ENCODE results near the gene KRTAP9-2.
"Not testable (repeated sequence)": the region's sequence is repeated elsewhere in the genome, so short reads cannot be mapped to it uniquely, and the experiment has no call there.

The KRTAP9-2 gene

DNA sequence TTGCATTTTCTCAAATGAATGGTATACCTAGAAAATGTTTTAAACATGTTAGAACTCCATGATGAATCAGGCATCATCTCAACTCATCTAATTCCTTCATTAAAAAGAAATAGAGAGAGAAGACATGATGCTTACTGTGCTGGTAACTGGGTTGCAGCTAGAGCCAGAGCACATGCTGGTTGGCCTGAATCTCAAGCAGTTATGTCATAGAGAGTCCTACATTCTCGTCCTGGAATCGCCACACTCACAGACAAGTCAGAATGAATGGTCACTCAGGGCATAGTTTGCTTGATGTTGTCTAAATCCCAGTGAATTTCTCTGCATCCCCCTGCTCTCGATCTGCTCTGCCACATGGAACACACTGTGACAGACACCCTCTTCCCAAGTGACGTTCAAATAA, 10.7 kb downstream of the KRTAP9-2 start:
- FAIRE-seq: not testable (repeated sequence)

DNA sequence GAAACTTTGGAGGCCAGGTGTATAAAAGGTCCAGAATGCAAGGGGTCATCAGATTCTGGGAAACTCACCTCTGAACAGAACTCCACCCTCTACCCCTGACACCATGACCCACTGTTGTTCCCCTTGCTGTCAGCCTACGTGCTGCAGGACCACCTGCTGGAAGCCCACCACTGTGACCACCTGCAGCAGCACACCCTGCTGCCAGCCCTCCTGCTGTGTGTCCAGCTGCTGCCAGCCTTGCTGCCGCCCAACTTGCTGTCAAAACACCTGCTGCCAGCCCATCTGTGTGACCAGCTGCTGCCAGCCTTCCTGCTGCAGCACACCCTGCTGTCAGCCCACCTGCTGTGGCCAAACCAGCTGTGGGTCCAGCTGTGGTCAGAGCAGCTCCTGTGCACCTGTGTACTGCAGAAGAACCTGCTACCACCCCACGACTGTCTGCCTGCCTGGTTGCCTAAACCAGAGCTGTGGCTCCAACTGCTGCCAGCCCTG, 11.5 kb downstream of the KRTAP9-2 start, which contains the start of gene KRTAP9-8:
KRTAP9-8 (plus strand) TSS at position 51 of the 489 bp plus-strand sequence; CDS start at position 104, 53 bp downstream.
- FAIRE-seq: not testable (repeated sequence)

DNA sequence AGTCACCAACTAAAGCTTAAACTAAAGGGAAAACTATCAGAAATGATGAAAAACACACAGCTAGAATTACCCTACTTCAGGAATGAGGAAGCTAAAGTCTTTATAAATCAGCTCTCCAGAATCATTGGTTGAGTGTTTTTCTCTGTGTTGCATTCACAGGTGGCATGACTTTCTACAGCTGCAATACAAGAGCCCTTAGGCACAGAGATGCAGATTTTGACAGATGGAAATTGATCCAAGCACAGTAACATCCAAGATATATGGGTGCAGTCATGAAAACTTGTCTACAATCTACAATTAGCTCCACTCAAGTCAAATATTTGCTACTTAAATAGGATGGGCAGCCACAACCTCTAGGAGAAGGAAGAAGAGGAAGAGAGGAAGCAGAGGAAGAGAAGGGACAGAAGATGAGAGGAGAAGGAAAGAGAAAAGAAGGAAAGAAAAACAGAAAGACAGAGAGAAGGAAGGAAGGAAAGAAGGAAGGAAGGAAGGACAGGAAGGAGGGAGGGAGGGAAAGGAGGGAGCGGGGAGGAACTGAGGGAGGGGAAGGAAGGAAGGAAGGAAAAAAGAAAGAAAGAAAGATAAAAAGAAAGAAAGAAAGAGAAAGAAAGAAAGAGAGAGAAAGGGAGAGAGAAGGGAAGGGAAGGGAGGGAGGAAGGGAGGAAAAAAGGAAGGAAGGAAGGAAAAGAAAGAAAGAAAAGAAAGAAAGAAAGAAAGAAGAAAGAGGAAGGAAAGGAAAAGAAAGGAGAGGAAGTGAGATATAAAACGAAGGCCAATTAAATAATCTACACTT, 20.7 kb downstream of the KRTAP9-2 start:
- not testable (repeated sequence) for FAIRE-seq

DNA sequence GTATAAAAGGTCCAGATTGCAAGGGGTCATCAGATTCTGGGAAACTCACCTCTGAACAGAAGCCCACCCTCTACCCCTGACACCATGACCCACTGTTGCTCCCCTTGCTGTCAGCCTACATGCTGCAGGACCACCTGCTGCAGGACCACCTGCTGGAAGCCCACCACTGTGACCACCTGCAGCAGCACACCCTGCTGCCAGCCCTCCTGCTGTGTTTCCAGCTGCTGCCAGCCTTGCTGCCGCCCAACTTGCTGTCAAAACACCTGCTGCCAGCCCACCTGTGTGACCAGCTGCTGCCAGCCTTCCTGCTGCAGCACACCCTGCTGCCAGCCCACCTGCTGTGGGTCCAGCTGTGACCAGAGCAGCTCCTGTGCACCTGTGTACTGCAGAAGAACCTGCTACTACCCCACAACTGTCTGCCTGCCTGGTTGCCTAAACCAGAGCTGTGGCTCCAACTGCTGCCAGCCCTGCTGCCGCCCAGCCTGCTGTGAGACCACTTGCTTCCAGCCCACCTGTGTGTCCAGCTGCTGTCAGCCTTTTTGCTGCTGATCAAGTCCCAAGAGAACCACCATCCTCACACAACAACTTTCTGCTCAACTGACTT, 23.3 kb downstream of the KRTAP9-2 start, which contains the start of gene KRTAP9-4:
KRTAP9-4 (plus strand) TSS at position 51 of the 604 bp plus-strand sequence; CDS start at position 85, 34 bp downstream.
- not testable (repeated sequence) for FAIRE-seq

DNA sequence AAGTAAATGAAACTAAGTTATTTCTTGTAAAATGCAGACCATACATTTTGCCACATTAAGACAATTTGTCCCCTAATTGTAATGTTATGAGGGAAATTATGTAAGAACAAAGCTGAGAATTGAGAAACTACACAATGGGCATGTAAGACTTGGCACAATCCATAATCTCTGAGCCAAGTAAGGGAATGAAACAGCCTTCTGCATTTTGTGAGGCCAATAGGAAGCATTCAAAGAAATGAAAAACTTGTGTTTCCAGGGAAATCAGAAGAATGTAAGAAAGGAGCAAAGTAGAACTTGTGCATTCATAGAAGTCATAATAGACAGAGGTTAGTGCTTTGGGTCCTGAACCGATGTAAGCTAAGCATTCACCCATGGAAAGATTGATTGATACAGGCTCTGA, 24.8 kb downstream of the KRTAP9-2 start:
- no peak for FAIRE-seq

DNA sequence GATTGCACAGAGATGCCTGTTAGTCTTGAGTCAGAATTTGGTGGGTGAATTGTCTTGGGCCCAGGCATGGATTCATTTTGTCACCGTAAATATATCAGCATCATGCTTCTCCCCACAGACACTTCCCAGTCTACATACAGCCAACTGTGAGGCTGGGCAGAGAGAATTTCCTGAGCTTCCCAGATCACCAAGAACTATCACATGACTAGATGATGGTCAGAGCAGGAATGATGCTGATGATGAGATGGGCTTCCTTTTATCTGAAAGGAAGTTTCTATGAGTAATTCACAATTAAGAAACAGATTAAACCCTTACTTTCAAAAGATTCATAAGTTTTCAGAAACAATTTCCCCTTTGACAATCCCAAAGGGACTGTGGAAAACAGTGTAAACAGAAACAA, 28.4 kb downstream of the KRTAP9-2 start:
- FAIRE-seq: no peak

DNA sequence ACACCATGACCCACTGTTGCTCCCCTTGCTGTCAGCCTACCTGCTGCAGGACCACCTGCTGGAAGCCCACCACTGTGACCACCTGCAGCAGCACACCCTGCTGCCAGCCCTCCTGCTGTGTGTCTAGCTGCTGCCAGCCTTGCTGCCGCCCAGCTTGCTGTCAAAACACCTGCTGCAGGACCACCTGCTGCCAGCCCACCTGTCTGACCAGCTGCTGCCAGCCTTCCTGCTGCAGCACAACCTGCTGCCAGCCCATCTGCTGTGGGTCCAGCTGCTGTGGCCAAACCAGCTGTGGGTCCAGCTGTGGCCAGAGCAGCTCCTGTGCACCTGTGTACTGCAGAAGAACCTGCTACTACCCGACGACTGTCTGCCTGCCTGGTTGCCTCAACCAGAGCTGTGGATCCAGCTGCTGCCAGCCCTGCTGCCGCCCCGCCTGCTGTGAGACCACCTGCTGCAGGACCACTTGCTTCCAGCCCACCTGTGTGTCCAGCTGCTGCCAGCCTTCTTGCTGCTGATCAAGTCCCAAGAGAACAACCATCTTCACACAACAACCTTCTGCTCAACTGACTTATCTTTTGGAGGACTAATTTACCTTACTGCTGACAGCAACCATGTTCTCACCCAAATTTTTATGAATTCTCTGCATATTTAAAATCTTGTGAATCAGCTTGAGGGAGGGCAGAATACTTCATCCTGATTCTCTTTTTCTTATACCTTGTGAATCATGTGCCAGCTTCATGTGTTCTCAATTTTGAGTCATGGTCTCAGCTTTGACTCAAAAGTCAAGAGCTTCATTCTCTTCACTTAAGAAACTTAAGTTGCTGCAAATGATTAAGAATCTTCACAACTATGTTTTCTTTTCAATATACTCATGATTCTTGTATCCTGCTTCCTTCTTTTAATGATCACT, 29.2 kb downstream of the KRTAP9-2 start, which contains the start of gene KRTAP9-9:
KRTAP9-9 (plus strand) TSS at position 4 of the 910 bp plus-strand sequence.
- not testable (repeated sequence) for FAIRE-seq

DNA sequence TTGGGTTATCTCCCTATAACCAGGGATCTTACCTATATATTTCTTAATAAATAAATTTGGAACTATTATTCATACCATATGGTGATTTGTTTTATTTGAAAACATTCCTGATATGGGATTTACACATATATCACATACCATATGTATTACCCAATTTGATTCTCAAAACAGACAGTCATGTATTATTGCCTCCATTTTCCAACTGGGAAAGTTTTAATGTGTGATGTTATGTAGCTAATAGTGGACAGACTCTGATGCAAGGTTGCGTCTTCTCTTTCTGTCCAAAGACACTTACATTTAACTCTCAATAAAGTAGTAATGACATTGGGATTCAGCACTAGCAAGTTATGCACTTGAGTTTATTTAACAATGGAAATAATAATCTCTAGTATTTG, 29.8 kb downstream of the KRTAP9-2 start:
- no peak for FAIRE-seq

DNA sequence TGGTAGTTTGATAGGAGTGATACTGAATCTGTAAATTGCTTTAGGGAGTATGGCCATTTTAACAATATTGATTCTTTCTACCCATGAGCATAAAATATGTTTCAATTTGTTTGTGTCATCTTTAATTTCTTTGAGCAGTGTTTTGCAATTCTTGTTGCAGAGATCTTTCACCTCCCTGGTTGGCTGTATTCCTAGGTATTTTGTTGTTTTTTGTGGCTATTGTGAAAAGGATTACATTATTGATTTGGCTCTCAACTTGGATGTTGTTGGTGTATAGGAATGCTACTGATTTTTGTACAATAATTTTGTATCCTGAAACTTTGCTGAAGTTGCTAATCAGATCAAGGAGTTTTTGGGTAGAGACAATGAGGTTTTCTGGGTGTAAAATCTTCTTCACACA, 32.0 kb downstream of the KRTAP9-2 start:
- no peak for FAIRE-seq

DNA sequence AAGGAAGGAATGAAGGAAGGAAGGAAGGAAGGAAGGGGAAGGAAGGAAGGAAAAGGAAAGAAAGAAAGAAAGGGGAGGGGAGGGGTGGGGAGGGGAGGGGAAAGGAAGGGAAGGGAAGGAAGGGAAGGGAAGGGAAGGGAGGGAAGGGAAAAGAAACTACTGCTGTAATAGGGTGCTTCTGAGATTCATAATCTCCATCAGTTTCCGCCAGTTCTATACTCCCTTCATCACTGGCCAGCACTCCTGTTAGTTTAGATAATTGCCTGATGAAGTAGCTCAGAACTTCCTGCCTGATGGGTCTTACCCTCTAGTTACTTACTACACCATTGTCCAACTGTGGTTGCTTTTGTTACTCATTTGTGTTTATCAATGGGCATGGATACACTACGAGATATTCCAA, 36.8 kb downstream of the KRTAP9-2 start:
- no peak for FAIRE-seq

DNA sequence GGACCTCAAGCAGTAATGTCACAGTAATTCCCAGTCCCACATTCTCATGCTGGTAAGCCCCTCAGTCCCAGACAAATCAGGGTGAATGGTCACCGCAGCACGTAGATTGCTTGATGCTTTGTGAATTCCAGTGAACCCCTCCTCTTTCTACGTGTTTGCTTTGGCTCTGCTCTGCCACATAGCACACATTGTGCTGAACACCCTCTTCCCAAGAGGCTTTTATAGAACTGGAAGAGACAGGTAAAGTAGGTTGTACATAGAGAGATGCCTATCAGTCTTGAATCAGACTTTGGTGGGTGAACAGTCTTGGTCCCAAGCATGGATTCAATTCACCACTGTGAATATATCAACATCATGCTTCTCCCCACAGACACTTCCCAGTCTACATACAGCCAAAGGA, 38.2 kb downstream of the KRTAP9-2 start:
- no peak for FAIRE-seq

DNA sequence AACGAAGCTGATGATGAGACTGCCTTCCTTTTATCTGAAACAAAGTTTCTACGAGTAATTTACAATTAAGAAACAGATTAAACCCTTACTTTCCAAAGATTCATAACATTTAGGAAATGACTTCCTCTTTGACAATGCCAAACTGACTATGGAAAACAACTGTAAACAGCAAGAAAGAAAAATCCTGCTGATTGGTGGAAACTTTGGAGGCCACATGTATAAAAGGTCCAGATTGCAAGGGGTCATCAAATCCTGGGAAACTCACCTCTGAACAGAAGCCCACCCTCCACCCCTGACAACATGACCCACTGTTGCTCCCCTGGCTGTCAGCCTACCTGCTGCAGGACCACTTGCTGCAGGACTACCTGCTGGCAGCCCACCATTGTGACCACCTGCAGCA, 38.6 kb downstream of the KRTAP9-2 start, which contains the start of gene KRTAP9-6:
KRTAP9-6 (plus strand) TSS at position 301 of the 400 bp plus-strand sequence; CDS start at position 301, 0 bp downstream.
- FAIRE-seq: no peak

DNA sequence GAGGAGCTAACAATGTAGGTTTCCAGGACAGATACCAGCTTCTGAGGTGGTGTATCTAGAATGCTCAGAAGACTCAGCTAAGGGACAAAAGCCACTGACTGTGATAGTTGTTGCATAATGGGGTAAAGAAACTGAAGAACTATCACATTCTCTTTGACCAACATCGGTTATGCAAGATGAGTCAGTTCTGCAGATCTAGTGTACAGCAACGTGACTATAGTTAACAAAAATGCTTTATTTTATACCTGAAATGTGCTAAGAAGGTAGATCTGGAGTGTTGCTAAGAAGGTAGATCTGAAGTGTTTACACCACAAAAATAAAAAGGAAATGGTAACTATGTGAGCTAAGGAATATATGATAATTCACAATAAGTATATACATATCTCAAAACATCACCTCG, 41.3 kb downstream of the KRTAP9-2 start:
- no peak for FAIRE-seq

DNA sequence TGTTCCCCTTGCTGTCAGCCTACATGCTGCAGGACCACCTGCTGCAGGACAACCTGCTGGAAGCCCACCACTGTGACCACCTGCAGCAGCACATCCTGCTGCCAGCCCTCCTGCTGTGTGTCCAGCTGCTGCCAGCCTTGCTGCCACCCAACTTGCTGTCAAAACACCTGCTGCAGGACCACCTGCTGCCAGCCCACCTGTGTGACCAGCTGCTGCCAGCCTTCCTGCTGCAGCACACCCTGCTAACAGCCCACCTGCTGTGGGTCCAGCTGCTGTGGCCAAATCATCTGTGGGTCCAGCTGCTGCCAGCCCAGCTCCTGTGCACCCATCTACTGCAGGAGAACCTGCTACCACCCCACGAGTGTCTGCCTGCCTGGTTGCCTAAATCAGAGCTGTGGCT, 44.9 kb downstream of the KRTAP9-2 start:
- FAIRE-seq: not testable (repeated sequence)

DNA sequence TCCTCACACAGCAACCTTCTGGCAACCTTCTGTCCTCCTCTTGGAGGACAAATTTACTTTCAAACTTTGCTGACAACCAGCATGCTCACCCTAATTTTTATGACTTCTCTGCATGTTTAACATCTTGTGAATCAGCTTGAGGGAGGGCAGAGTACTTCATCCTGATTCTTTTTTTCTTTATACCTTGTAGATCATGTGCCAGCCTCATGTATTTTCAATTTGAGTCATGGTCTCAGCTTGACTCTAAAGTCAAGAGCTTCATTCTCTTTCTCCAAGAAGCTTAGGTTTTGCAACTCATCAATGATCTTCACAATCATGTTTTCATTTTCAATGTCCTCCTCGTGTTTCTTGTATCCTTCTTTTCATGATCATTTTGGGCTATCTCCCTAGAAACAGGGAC, 45.4 kb downstream of the KRTAP9-2 start:
- FAIRE-seq: no peak

DNA sequence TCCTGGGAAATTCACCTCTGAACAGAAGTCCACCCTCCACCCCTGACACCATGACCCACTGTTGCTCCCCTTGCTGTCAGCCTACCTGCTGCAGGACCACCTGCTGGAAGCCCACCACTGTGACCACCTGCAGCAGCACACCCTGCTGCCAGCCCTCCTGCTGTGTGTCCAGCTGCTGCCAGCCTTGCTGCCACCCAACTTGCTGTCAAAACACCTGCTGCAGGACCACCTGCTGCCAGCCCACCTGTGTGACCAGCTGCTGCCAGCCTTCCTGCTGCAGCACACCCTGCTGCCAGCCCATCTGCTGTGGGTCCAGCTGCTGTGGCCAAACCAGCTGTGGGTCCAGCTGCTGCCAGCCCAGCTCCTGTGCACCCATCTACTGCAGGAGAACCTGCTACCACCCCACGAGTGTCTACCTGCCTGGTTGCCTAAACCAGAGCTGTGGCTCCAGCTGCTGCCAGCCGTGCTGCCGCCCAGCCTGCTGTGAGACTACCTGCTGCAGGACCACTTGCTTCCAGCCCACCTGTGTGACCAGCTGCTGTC, 49.3 kb downstream of the KRTAP9-2 start, which contains the start of gene KRTAP9-7:
KRTAP9-7 (plus strand) TSS at position 51 of the 543 bp plus-strand sequence; CDS start at position 51, 0 bp downstream.
- FAIRE-seq: not testable (repeated sequence)
